ENCODE measurements around the gene HIC1. TPM values are rescaled to one million over a fixed set of nuclear protein-coding genes. Genes with fewer than 3 reads are reported as not detected.

The HIC1 gene
- polyA plus RNA-seq, 1 of the 3 experiments (the other 2 are of a cell fraction) = 6.4 TPM

- POLR2A ChIA-PET = no interaction called here
- Histone ChIP-seq H3K9ac (no peak overlapping the region), H3K27ac (ENCODE audit: low read depth in 2 of 2, low read length in 1 of 2) (no peak overlapping the region), H3F3A (replicated peaks; ENCODE audit: insufficient read depth) (no peaks in the 10 kb centered on the region), H3K36me3 (replicated peaks in 1 of 2; ENCODE audit: control insufficient read depth in 1 of 2, insufficient read depth in 2 of 2, low read length in 1 of 2) (peaks cover 0 to 21% of the 10 kb centered on the region in 2 experiments), H3K27me3 (ENCODE audit: insufficient read depth) (no peaks in the 10 kb centered on the region), H3K79me2 (ENCODE audit: insufficient read depth) (peaks cover 22% of the 10 kb centered on the region), H3K9me3 (no peaks in the 10 kb centered on the region), H3K4me3 (ENCODE audit: low read depth in 2 of 2, low read length in 1 of 2) (no peak overlapping the region), H4K20me1 (ENCODE audit: insufficient read depth) (no peaks in the 10 kb centered on the region), H3K9me2 (no peaks in the 10 kb centered on the region), H3K4me1 (ENCODE audit: control insufficient read depth in 1 of 2, insufficient read depth in 2 of 2, low read depth in 1 of 2, low read length in 1 of 2) (peaks cover 5 to 9% of the 10 kb centered on the region in 2 experiments; a peak in 2 of 4 replicates), H3K4me2 (no peak overlapping the region), H2AFZ (ENCODE audit: low read depth) (no peak overlapping the region)
- WGBS (ENCODE audit: low lambda C conversion rate) = 87% methylated on average over 7 of the region's 7 CpGs
- CTCF ChIA-PET = interaction anchor here (1.2 to 3.6 kb wide), 3 partner anchors 9 to 151 kb away, joined by 3 to 18 read pairs (median 18); partner anchors contain the start of gene OVCA2
- TF ChIP-seq FOXM1 (IDR thresholded peaks at IDR 0.05; ENCODE audit: low read depth) = no peak
- TF ChIP-seq RFX5 (IDR thresholded peaks at IDR 0.05; ENCODE audit: low read length) = no peak
- no peak for TF ChIP-seq NRF1 (IDR thresholded peaks at IDR 0.05; ENCODE audit: low read depth, low read length)
- TF ChIP-seq POLR2AphosphoS5 (IDR thresholded peaks at IDR 0.05; ENCODE audit: low read depth, low read length) = no peak
- no peak for TF ChIP-seq FOSL2 (IDR thresholded peaks at IDR 0.05; ENCODE audit: borderline replicate concordance, low read depth)
- TF ChIP-seq GABPA (IDR thresholded peaks at IDR 0.05; ENCODE audit: low read depth) = no peak
- no peak for TF ChIP-seq USF1 (IDR thresholded peaks at IDR 0.05; ENCODE audit: borderline replicate concordance, low read depth)
- no peak for TF ChIP-seq SMC3 (IDR thresholded peaks at IDR 0.05; ENCODE audit: low read depth, low read length)
- no peak for TF ChIP-seq MXI1 (IDR thresholded peaks at IDR 0.05; ENCODE audit: low read depth, low read length)
- TF ChIP-seq USF2 (IDR thresholded peaks at IDR 0.05; ENCODE audit: borderline replicate concordance, low read depth, low read length) = no peak
- no peak for TF ChIP-seq NFIC (IDR thresholded peaks at IDR 0.05; ENCODE audit: borderline replicate concordance)
- TF ChIP-seq MEF2A (IDR thresholded peaks at IDR 0.05; ENCODE audit: borderline replicate concordance, low read depth) = no peak
- no peak for TF ChIP-seq RCOR1 (IDR thresholded peaks at IDR 0.05; ENCODE audit: low read length)
- TF ChIP-seq TCF12 (IDR thresholded peaks at IDR 0.05) = no peak
- no peak for TF ChIP-seq TAF1 (IDR thresholded peaks at IDR 0.05; ENCODE audit: borderline replicate concordance, low read depth, low read length)
- no peak for DNase-seq
Measured at GRCh38 chr17:2033153-2033552, 21.8 kb upstream of the HIC1 start.

- Histone ChIP-seq H4K20me1 (ENCODE audit: insufficient read depth) (no peaks in the 10 kb centered on the region), H3K4me1 (ENCODE audit: control insufficient read depth in 1 of 2, insufficient read depth in 2 of 2, low read depth in 1 of 2, low read length in 1 of 2) (peaks cover 5 to 9% of the 10 kb centered on the region in 2 experiments; a peak in 2 of 4 replicates), H3K4me2 (no peak overlapping the region), H3K27me3 (ENCODE audit: insufficient read depth) (no peaks in the 10 kb centered on the region), H3K9ac (no peak overlapping the region), H3K79me2 (ENCODE audit: insufficient read depth) (peaks cover 22% of the 10 kb centered on the region), H3K9me3 (no peaks in the 10 kb centered on the region), H3K9me2 (no peaks in the 10 kb centered on the region), H3K27ac (ENCODE audit: low read depth in 2 of 2, low read length in 1 of 2) (no peak overlapping the region), H3K36me3 (replicated peaks in 1 of 2; ENCODE audit: control insufficient read depth in 1 of 2, insufficient read depth in 2 of 2, low read length in 1 of 2) (peaks cover 0 to 21% of the 10 kb centered on the region in 2 experiments), H2AFZ (ENCODE audit: low read depth) (no peak overlapping the region), H3K4me3 (ENCODE audit: low read depth in 2 of 2, low read length in 1 of 2) (no peak overlapping the region), H3F3A (replicated peaks; ENCODE audit: insufficient read depth) (no peaks in the 10 kb centered on the region)
- TF ChIP-seq MAX (IDR thresholded peaks at IDR 0.05; ENCODE audit: low read depth) (no peak), RCOR1 (IDR thresholded peaks at IDR 0.05; ENCODE audit: low read length) (no peak), TCF12 (IDR thresholded peaks at IDR 0.05) (no peak), RAD21 (IDR thresholded peaks at IDR 0.05; ENCODE audit: low read length) (no peak)
- WGBS (ENCODE audit: low lambda C conversion rate) = 79% methylated on average over 3 of the region's 7 CpGs
- DNase-seq = no peak
- ChIA-PET CTCF (interaction anchor here (0.6 to 3.3 kb wide), 2 partner anchors 125 to 197 kb away, joined by 3 to 18 read pairs; no protein-coding TSS in a partner anchor), POLR2A (no interaction called here)
Measured at GRCh38 chr17:2034157-2034556, 20.7 kb upstream of the HIC1 start.

Data from SK-N-SH (cell line).